Stimulated activated naive CD8-positive, alpha-beta T cell treated with anti-CD3 and anti-CD28 coated beads, Interleukin-15, Interleukin-2, amounts not matched to agents 100 U/mL and 50 U/mL, for 24 hours (primary cell): Measurements from ENCODE around the gene THRAP3.

ENCODE experiments used
- ATAC-seq: fragments of 150-1000 bp; cut with Tn5 transposase; one replicate; pipeline ENCODE4 v1.10.0; 2021
- DNase-seq: peaks from one replicate; pipeline ENCODE4 v3.0.0; 2021

Gene THRAP3

GRCh38 chr1:36298640-36299039 lies 74.4 kb downstream of the THRAP3 start:
- no peak for ATAC-seq
- no peak for DNase-seq

GRCh38 chr1:36300526-36300925 lies 76.3 kb downstream of the THRAP3 start:
- ATAC-seq (peak; percentile 68), DNase-seq (no peak)

GRCh38 chr1:36301220-36301619 lies 77.0 kb downstream of the THRAP3 start:
- DNase-seq (no peak), ATAC-seq (no peak)

- ATAC-seq, result no peak
- DNase-seq, result no peak
Measured at GRCh38 chr1:36303244-36303643, 79.0 kb downstream of the THRAP3 start.

- ATAC-seq, result no peak
- DNase-seq, result no peak
Measured at GRCh38 chr1:36303650-36304360, 79.6 kb downstream of the THRAP3 start.

GRCh38 chr1:36304521-36304920 lies 80.3 kb downstream of the THRAP3 start:
- no peak for ATAC-seq
- no peak for DNase-seq

GRCh38 chr1:36304970-36305914 lies 81.0 kb downstream of the THRAP3 start:
- peak; percentile 33 for ATAC-seq
- peak; percentile 56 for DNase-seq

- DNase-seq (no peak), ATAC-seq (no peak)
Measured at GRCh38 chr1:36305915-36306209, 81.6 kb downstream of the THRAP3 start.

- DNase-seq (peak; percentile 64), ATAC-seq (peak; percentile 33)
Measured at GRCh38 chr1:36306210-36306901, 82.1 kb downstream of the THRAP3 start, which contains the start of gene SH3D21. Gene SH3D21 (plus strand): TSS chr1:36306368. CDS start chr1:36306421, 53 bp downstream.

GRCh38 chr1:36306902-36307456 lies 82.7 kb downstream of the THRAP3 start:
- DNase-seq (peak; percentile 96), ATAC-seq (peak; percentile 97)

- no peak for ATAC-seq
- DNase-seq, result no peak
Measured at GRCh38 chr1:36307601-36308330, 83.5 kb downstream of the THRAP3 start.

- DNase-seq (no peak), ATAC-seq (no peak)
Measured at GRCh38 chr1:36309397-36309796, 85.2 kb downstream of the THRAP3 start.

- DNase-seq, result no peak
- ATAC-seq, result no peak
Measured at GRCh38 chr1:36320291-36320761, 96.1 kb downstream of the THRAP3 start.

- ATAC-seq (no peak), DNase-seq (no peak)
Measured at GRCh38 chr1:36320767-36321118, 96.5 kb downstream of the THRAP3 start.

- DNase-seq (peak; percentile 52), ATAC-seq (no peak)
Measured at GRCh38 chr1:36321119-36321951, 97.1 kb downstream of the THRAP3 start.

GRCh38 chr1:36322041-36322785 lies 98.0 kb downstream of the THRAP3 start:
- ATAC-seq (peak; percentile 1), DNase-seq (no peak)

- DNase-seq, result peak; percentile 73
- ATAC-seq, result peak; percentile 41
Measured at GRCh38 chr1:36322786-36323635, 98.8 kb downstream of the THRAP3 start.

- ATAC-seq (peak; percentile 25), DNase-seq (peak; percentile 59)
Measured at GRCh38 chr1:36323636-36324352, 99.6 kb downstream of the THRAP3 start, which contains the start of gene EVA1B. Gene EVA1B (minus strand): TSS chr1:36323645. CDS start chr1:36323037, 608 bp downstream.
